Ishikawa (cell line): Measurements from ENCODE around the gene JAKMIP3.

Experiments
- CEBPB ChIP-seq: IDR thresholded peaks from 2 replicates; pipeline ENCODE4 v1.6.1; 2012
- CREB1 ChIP-seq: IDR thresholded peaks from 2 replicates; pipeline ENCODE4 v1.6.1; 2012; ENCODE audit warnings: low read depth
- EP300 ChIP-seq: IDR thresholded peaks from 2 replicates; pipeline ENCODE4 v1.6.1; 2012; ENCODE audit warnings: borderline replicate concordance
- NFIC ChIP-seq: IDR thresholded peaks from 2 replicates; pipeline ENCODE4 v1.6.1; 2012
- RAD21 ChIP-seq: IDR thresholded peaks from 2 replicates; pipeline ENCODE4 v1.6.1; 2012; ENCODE audit warnings: low read depth
- TAF1 ChIP-seq: IDR thresholded peaks from 2 replicates; pipeline ENCODE4 v1.6.1; 2012; ENCODE audit warnings: low read depth, mild to moderate bottlenecking
- TEAD4 ChIP-seq: IDR thresholded peaks from 2 replicates; pipeline ENCODE4 v1.6.1; 2012
- YY1 ChIP-seq: IDR thresholded peaks from 2 replicates; pipeline ENCODE4 v1.6.1; 2012; ENCODE audit warnings: low read depth
- TF ChIP-seq, protein P1 (sequence below): IDR thresholded peaks from 2 replicates; pipeline ENCODE4 v1.6.1; 2012; ENCODE audit warnings: low read depth, mild to moderate bottlenecking
- TF ChIP-seq, protein P2 (sequence below): IDR thresholded peaks from 2 replicates; pipeline ENCODE4 v1.6.1; 2012

DNA sequence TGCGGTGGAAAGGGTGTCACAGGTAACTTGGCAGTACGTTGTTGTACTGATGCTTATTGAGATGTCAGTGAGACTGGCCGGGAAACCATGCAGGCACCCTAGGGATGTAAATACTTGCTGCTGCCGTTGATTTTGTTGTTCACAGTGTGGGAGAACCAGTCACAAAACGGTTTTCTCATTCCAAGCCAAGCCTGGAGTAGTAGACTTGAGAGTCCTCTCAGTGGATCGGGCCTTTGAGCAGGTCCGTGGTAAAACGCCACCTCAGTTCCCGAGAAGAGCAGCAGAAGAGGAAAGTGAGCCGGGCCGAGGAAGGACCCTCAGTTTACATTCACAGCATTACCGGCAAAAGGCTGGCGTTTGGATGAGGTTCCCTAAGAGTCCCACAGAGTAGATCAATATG, 1.1 kb downstream of the JAKMIP3 start:
- TF ChIP-seq YY1 (no peak), RAD21 (no peak), CEBPB (no peak), TAF1 (no peak), TEAD4 (no peak), EP300 (no peak), CREB1 (no peak), NFIC (no peak)
- TF ChIP-seq, protein P1, sequence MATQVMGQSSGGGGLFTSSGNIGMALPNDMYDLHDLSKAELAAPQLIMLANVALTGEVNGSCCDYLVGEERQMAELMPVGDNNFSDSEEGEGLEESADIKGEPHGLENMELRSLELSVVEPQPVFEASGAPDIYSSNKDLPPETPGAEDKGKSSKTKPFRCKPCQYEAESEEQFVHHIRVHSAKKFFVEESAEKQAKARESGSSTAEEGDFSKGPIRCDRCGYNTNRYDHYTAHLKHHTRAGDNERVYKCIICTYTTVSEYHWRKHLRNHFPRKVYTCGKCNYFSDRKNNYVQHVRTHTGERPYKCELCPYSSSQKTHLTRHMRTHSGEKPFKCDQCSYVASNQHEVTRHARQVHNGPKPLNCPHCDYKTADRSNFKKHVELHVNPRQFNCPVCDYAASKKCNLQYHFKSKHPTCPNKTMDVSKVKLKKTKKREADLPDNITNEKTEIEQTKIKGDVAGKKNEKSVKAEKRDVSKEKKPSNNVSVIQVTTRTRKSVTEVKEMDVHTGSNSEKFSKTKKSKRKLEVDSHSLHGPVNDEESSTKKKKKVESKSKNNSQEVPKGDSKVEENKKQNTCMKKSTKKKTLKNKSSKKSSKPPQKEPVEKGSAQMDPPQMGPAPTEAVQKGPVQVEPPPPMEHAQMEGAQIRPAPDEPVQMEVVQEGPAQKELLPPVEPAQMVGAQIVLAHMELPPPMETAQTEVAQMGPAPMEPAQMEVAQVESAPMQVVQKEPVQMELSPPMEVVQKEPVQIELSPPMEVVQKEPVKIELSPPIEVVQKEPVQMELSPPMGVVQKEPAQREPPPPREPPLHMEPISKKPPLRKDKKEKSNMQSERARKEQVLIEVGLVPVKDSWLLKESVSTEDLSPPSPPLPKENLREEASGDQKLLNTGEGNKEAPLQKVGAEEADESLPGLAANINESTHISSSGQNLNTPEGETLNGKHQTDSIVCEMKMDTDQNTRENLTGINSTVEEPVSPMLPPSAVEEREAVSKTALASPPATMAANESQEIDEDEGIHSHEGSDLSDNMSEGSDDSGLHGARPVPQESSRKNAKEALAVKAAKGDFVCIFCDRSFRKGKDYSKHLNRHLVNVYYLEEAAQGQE: no peak
- TF ChIP-seq, protein P2, sequence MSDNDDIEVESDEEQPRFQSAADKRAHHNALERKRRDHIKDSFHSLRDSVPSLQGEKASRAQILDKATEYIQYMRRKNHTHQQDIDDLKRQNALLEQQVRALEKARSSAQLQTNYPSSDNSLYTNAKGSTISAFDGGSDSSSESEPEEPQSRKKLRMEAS: no peak
